Measurements from ENCODE around the gene FAM216A. TPM values are rescaled to one million over a fixed set of nuclear protein-coding genes. Genes with fewer than 3 reads are reported as not detected.

FAM216A gene
- total RNA-seq, 1 donor from 2014 or later, result 3.9 TPM

GRCh38 chr12:110431957-110432587, 36.6 kb upstream of the FAM216A start:
- no peak for FAIRE-seq
- Histone ChIP-seq H3K4me3 (ENCODE audit: low read depth, low read length) (peak overlapping the region; percentile 40), H3K27me3 (ENCODE audit: control insufficient read depth, insufficient read depth, low read length) (no peaks in the 10 kb centered on the region), H3K36me3 (ENCODE audit: control insufficient read depth, insufficient read depth, low read length) (no peaks in the 10 kb centered on the region)
- DNase-seq (ENCODE audit: low read depth), result no peak
- no peak for TF ChIP-seq CTCF (IDR thresholded peaks at IDR 0.05; ENCODE audit: insufficient read depth, low read length, severe bottlenecking)

- H3K27me3 ChIP-seq (ENCODE audit: control insufficient read depth, insufficient read depth, low read length), result no peaks in the 10 kb centered on the region
- no peak for TF ChIP-seq CTCF (IDR thresholded peaks at IDR 0.05; ENCODE audit: insufficient read depth, low read length, severe bottlenecking)
- no peak overlapping the region for H3K4me3 ChIP-seq (ENCODE audit: low read depth, low read length)
- H3K36me3 ChIP-seq (ENCODE audit: control insufficient read depth, insufficient read depth, low read length), result peaks cover 7% of the 10 kb centered on the region
- FAIRE-seq (no peak), DNase-seq (ENCODE audit: low read depth) (peak; percentile 32)
Observed at GRCh38 chr12:110436231-110436630, 32.4 kb upstream of the FAM216A start.

- Histone ChIP-seq H3K4me3 (ENCODE audit: low read depth, low read length) (no peak overlapping the region), H3K36me3 (ENCODE audit: control insufficient read depth, insufficient read depth, low read length) (peaks cover 7% of the 10 kb centered on the region), H3K27me3 (ENCODE audit: control insufficient read depth, insufficient read depth, low read length) (no peaks in the 10 kb centered on the region)
- FAIRE-seq, result no peak
- no peak for TF ChIP-seq CTCF (IDR thresholded peaks at IDR 0.05; ENCODE audit: insufficient read depth, low read length, severe bottlenecking)
- DNase-seq (ENCODE audit: low read depth), result no peak
Observed at GRCh38 chr12:110444455-110444854, 24.2 kb upstream of the FAM216A start.

DNA sequence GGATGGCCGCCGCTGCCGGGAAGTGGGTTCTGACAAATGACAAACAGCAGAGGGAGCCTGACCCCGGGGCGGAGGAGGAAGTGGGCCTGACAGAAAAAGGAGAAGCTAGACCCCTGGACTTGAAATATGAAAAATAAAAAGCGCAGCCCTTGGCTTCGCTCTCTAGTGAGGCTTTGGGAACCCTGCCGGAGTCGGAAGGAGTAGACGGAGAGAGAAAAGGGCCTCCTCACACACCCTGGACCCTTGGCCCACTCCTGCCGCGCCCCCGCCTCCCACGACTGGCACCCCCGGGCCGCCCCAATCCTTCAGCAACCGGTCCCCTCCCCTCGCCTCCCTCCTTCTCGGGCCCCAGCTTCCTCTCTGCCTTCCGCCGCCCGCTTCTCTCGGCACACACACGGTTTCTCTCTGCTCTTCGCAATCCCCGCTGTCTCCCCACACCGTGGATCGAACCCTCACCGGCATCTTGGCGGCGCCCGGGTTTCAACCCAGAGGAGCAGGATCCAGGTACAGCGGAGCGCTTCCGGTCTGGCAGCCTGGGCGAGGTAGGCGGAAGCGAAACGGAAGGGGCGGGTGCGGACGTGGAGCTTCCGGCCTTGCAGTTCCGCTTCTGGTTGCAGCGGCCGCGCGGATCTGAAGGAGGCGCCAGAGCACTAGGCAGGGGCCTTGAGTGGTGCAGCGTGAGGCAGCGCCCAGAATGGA, 18.7 kb upstream of the FAM216A start, which contains the start of gene ARPC3:
TSS of gene ARPC3 (minus strand) at position 539 of the 699 bp plus-strand sequence. CDS start at position 462, 77 bp downstream.
- no peaks in the 10 kb centered on the region for H3K27me3 ChIP-seq (ENCODE audit: control insufficient read depth, insufficient read depth, low read length)
- TF ChIP-seq CTCF (IDR thresholded peaks at IDR 0.05; ENCODE audit: insufficient read depth, low read length, severe bottlenecking), result peak; percentile 94
- DNase-seq (ENCODE audit: low read depth), result peak; percentile 85
- H3K36me3 ChIP-seq (ENCODE audit: control insufficient read depth, insufficient read depth, low read length), result no peaks in the 10 kb centered on the region
- FAIRE-seq, result no peak
- H3K4me3 ChIP-seq (ENCODE audit: low read depth, low read length), result peak within 1 kb of the TSS; percentile 99

DNA sequence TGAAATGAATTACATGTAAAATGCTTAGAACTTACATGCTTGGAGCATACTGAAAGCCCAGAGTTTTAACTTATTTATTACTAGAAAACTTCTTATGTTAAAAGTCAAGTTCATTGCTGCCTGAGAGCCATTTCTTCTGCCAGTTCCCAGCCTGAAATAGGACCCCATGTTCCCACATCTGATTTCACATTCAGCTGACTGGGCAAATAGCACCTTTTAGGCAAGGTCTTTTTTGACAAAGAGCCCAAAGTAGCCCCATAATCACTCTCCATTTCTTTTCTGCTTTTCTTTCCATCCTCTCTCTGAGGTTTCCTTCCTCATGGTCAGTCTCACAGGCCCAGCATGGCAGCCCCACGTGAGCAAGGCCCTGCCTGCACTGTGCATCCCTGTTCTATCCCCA, 17.4 kb upstream of the FAM216A start:
- no peak for TF ChIP-seq CTCF (IDR thresholded peaks at IDR 0.05; ENCODE audit: insufficient read depth, low read length, severe bottlenecking)
- Histone ChIP-seq H3K27me3 (ENCODE audit: control insufficient read depth, insufficient read depth, low read length) (no peaks in the 10 kb centered on the region), H3K4me3 (ENCODE audit: low read depth, low read length) (no peak overlapping the region), H3K36me3 (ENCODE audit: control insufficient read depth, insufficient read depth, low read length) (no peaks in the 10 kb centered on the region)
- DNase-seq (ENCODE audit: low read depth) (no peak), FAIRE-seq (no peak)

All from bronchial epithelial cell (primary cell).